ENCODE data around the gene CDRT4. TPM values are rescaled to one million over a fixed set of nuclear protein-coding genes. Genes with fewer than 3 reads are reported as not detected.

The CDRT4 gene
- polyA plus RNA-seq, 1 of the 3 experiments (the other 2 are of a cell fraction), result 4.6 TPM

DNA sequence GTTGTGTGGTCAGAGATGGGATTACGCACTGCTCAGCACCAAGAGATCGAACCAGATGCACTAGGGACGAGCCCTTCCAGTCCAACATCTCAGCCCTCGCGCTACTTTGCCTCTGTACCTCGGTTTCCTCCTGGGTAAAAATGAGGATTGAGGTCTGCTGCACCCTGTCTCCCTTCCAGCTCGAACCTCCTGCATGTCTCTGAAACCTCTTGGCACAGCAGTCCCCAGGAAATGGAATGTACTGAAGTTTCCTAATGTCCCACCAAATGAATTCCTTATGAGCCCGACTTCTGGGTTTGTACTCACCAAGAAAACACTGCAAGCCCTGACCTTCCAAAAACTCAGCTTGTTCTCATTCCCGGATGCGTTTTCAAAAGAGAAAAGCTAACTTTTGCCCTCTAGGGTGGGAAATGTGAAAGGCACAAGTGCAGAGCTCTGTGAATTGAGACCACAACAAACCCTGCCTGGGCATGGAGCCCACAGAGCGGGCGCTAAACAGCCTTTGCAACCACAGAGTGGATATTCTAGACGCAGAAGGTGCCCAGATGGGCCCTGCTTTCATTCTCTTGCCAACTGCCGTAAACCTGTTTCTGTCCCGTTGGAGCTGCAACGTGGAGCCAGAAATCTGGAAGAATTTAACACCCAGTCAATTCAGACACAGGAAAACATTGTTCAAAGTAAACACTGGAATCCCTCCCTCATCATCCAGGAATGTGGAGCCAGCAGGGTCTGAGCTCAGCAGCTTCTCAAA is 10.3 kb downstream of the CDRT4 start:
- POLR2A ChIA-PET, result interaction anchor here (0.7 kb wide), 1 partner anchor 44 kb away, joined by 3 read pairs; no protein-coding TSS in a partner anchor
- no peaks in the 10 kb centered on the region for H3K36me3 ChIP-seq (replicated peaks in 1 of 2; ENCODE audit: control insufficient read depth in 1 of 2, insufficient read depth in 2 of 2, low read length in 1 of 2)
- WGBS (ENCODE audit: low lambda C conversion rate), result 55% methylated on average over 16 of the region's 16 CpGs
- H3K27me3 ChIP-seq (ENCODE audit: insufficient read depth), result no peaks in the 10 kb centered on the region
- peak overlapping the region; percentile 71; the same call in 1 of the 2 replicates for H2AFZ ChIP-seq (ENCODE audit: low read depth)
- no peaks in the 10 kb centered on the region for H3K79me2 ChIP-seq (ENCODE audit: insufficient read depth)
- H3K9ac ChIP-seq, result peak overlapping the region; percentile 17; the same call in 1 of the 2 replicates
- peaks cover 10% of the 10 kb centered on the region for H3F3A ChIP-seq (replicated peaks; ENCODE audit: insufficient read depth)
- H3K9me2 ChIP-seq, result no peaks in the 10 kb centered on the region
- H3K4me3 ChIP-seq (ENCODE audit: low read depth in 2 of 2, low read length in 1 of 2), result no peak overlapping the region
- CTCF ChIA-PET, result interaction anchor here (0.8 to 1.5 kb wide), 4 partner anchors 11 to 32 kb away, joined by 3 to 4 read pairs (median 4); no protein-coding TSS in a partner anchor
- 0 out of 2 replicates have a peak, but pooled peaks cover 3% of the 10 kb centered on the region for H3K9me3 ChIP-seq
- peak overlapping the region; percentile 59 to 77 for H3K27ac ChIP-seq (ENCODE audit: low read depth in 2 of 2, low read length in 1 of 2)
- peak overlapping the region; percentile 73 for H3K4me2 ChIP-seq
- peaks cover 23% of the 10 kb centered on the region in 2 experiments; a peak in 3 of 4 replicates for H3K4me1 ChIP-seq (ENCODE audit: control insufficient read depth in 1 of 2, insufficient read depth in 2 of 2, low read depth in 1 of 2, low read length in 1 of 2)
- no peaks in the 10 kb centered on the region for H4K20me1 ChIP-seq (ENCODE audit: insufficient read depth)
- DNase-seq, result peak; percentile 23
- TF ChIP-seq, protein P1, sequence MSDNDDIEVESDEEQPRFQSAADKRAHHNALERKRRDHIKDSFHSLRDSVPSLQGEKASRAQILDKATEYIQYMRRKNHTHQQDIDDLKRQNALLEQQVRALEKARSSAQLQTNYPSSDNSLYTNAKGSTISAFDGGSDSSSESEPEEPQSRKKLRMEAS (IDR thresholded peaks at IDR 0.05; ENCODE audit: low read depth), result peak; percentile 68
- TF ChIP-seq MEF2A (IDR thresholded peaks at IDR 0.05; ENCODE audit: borderline replicate concordance, low read depth) (no peak), EP300 (IDR thresholded peaks at IDR 0.05; ENCODE audit: borderline replicate concordance in 1 of 2, low read depth in 1 of 2, low read length in 1 of 2) (peak in 1 of 2 experiments; percentile 59; a peak in 1 of 4 replicates), TAF1 (IDR thresholded peaks at IDR 0.05; ENCODE audit: borderline replicate concordance, low read depth, low read length) (no peak), RAD21 (IDR thresholded peaks at IDR 0.05; ENCODE audit: low read length) (peak; percentile 50; the same call in 1 of the 2 replicates), SMC3 (IDR thresholded peaks at IDR 0.05; ENCODE audit: low read depth, low read length) (peak; percentile 44; the same call in 1 of the 2 replicates), SIN3A (IDR thresholded peaks at IDR 0.05; ENCODE audit: borderline replicate concordance, low read depth, low read length) (peak; percentile 16; the same call in 1 of the 2 replicates), POLR2AphosphoS5 (IDR thresholded peaks at IDR 0.05; ENCODE audit: low read depth, low read length) (peak; percentile 43; the same call in 1 of the 2 replicates), TCF12 (IDR thresholded peaks at IDR 0.05) (peak; percentile 92), GABPA (IDR thresholded peaks at IDR 0.05; ENCODE audit: low read depth) (no peak), RCOR1 (IDR thresholded peaks at IDR 0.05; ENCODE audit: low read length) (no peak), GATA2 (CRISPR knock-in tag; IDR thresholded peaks at IDR 0.05) (no peak), FOSL2 (IDR thresholded peaks at IDR 0.05; ENCODE audit: borderline replicate concordance, low read depth) (no peak), FOXM1 (IDR thresholded peaks at IDR 0.05; ENCODE audit: low read depth) (no peak), RXRA (IDR thresholded peaks at IDR 0.05; ENCODE audit: borderline replicate concordance, low read depth) (no peak; the same call in 1 of the 2 replicates), MXI1 (IDR thresholded peaks at IDR 0.05; ENCODE audit: low read depth, low read length) (no peak), ELF1 (IDR thresholded peaks at IDR 0.05) (no peak), CHD2 (IDR thresholded peaks at IDR 0.05; ENCODE audit: low read length, partially characterized antibody) (no peak), NFIC (IDR thresholded peaks at IDR 0.05; ENCODE audit: borderline replicate concordance) (peak; percentile 75), NRF1 (IDR thresholded peaks at IDR 0.05; ENCODE audit: low read depth, low read length) (no peak), FOXJ3 (CRISPR knock-in tag; IDR thresholded peaks at IDR 0.05) (no peak), YY1 (IDR thresholded peaks at IDR 0.05; ENCODE audit: low read depth) (no peak)
- TF ChIP-seq, protein P2, sequence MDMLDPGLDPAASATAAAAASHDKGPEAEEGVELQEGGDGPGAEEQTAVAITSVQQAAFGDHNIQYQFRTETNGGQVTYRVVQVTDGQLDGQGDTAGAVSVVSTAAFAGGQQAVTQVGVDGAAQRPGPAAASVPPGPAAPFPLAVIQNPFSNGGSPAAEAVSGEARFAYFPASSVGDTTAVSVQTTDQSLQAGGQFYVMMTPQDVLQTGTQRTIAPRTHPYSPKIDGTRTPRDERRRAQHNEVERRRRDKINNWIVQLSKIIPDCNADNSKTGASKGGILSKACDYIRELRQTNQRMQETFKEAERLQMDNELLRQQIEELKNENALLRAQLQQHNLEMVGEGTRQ (IDR thresholded peaks at IDR 0.05; ENCODE audit: borderline replicate concordance, low read depth, low read length), result no peak
- TF ChIP-seq, protein P3, sequence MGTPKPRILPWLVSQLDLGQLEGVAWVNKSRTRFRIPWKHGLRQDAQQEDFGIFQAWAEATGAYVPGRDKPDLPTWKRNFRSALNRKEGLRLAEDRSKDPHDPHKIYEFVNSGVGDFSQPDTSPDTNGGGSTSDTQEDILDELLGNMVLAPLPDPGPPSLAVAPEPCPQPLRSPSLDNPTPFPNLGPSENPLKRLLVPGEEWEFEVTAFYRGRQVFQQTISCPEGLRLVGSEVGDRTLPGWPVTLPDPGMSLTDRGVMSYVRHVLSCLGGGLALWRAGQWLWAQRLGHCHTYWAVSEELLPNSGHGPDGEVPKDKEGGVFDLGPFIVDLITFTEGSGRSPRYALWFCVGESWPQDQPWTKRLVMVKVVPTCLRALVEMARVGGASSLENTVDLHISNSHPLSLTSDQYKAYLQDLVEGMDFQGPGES (IDR thresholded peaks at IDR 0.05; ENCODE audit: low read depth, low read length), result no peak
- TF ChIP-seq, protein P4, sequence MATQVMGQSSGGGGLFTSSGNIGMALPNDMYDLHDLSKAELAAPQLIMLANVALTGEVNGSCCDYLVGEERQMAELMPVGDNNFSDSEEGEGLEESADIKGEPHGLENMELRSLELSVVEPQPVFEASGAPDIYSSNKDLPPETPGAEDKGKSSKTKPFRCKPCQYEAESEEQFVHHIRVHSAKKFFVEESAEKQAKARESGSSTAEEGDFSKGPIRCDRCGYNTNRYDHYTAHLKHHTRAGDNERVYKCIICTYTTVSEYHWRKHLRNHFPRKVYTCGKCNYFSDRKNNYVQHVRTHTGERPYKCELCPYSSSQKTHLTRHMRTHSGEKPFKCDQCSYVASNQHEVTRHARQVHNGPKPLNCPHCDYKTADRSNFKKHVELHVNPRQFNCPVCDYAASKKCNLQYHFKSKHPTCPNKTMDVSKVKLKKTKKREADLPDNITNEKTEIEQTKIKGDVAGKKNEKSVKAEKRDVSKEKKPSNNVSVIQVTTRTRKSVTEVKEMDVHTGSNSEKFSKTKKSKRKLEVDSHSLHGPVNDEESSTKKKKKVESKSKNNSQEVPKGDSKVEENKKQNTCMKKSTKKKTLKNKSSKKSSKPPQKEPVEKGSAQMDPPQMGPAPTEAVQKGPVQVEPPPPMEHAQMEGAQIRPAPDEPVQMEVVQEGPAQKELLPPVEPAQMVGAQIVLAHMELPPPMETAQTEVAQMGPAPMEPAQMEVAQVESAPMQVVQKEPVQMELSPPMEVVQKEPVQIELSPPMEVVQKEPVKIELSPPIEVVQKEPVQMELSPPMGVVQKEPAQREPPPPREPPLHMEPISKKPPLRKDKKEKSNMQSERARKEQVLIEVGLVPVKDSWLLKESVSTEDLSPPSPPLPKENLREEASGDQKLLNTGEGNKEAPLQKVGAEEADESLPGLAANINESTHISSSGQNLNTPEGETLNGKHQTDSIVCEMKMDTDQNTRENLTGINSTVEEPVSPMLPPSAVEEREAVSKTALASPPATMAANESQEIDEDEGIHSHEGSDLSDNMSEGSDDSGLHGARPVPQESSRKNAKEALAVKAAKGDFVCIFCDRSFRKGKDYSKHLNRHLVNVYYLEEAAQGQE (IDR thresholded peaks at IDR 0.05; ENCODE audit: low read depth, low read length), result no peak
- TF ChIP-seq, protein P5, sequence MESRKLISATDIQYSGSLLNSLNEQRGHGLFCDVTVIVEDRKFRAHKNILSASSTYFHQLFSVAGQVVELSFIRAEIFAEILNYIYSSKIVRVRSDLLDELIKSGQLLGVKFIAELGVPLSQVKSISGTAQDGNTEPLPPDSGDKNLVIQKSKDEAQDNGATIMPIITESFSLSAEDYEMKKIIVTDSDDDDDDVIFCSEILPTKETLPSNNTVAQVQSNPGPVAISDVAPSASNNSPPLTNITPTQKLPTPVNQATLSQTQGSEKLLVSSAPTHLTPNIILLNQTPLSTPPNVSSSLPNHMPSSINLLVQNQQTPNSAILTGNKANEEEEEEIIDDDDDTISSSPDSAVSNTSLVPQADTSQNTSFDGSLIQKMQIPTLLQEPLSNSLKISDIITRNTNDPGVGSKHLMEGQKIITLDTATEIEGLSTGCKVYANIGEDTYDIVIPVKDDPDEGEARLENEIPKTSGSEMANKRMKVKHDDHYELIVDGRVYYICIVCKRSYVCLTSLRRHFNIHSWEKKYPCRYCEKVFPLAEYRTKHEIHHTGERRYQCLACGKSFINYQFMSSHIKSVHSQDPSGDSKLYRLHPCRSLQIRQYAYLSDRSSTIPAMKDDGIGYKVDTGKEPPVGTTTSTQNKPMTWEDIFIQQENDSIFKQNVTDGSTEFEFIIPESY (IDR thresholded peaks at IDR 0.05; ENCODE audit: borderline replicate concordance, low read depth), result no peak

Data from SK-N-SH (cell line).